Activated CD4-positive, CD25-positive, alpha-beta regulatory T cell (primary cell): Measurements from ENCODE around the gene GALM.
"Not testable (repeated sequence)": the region's sequence is repeated elsewhere in the genome, so short reads cannot be mapped to it uniquely, and the experiment has no call there.

Source experiments
- DNase-seq, 4 experiments: peaks; one replicate each; lab custom pipeline; 2025; lab: John Stamatoyannopoulos, UW

GALM gene

DNA sequence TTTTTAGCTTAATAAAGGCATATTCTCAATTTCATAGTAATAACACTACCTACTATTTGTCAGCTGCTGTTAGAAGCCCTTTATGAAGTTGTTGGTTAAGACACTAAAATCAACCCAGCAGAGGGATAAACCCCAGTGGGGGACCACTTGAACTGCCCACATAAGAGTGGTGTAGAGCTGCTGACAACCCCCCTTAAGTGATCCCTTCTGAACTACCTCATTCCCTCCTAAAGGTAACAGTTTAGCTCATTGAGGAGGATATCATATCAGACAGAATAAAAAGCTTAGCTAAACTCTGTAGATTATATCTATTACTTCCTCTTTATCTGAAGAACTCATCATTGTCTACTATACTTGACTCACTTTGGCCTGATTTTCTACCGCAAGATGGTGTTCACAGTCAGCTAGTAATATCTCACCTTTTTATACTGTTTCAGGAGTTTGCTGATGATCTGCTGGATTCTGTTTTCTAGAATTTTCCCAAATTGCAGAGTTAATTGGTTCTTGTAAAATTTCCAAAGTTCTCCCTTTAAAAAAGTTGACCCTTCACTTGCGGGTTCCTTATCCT, 16.2 kb downstream of the GALM start:
- no peak for DNase-seq

DNA sequence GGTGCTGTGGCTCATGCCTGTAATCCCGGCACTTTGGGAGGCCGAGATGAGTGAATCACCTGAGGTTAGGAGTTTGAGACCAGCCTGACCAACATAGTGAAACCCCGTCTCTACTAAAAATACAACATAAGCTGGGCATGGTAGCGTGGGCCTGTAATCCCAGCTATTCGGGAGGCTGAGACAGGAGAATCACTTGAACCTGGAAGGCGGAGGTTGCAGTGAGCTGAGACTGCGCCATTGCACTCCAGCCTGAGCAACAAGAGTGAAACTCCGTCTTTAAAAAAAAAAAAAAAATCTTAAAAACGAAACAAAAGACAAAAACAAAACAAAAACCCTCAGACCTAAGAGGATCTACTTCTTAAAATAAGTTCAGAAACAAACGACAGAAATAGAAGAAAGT, 16.7 kb downstream of the GALM start:
- DNase-seq, result not testable (repeated sequence)

DNA sequence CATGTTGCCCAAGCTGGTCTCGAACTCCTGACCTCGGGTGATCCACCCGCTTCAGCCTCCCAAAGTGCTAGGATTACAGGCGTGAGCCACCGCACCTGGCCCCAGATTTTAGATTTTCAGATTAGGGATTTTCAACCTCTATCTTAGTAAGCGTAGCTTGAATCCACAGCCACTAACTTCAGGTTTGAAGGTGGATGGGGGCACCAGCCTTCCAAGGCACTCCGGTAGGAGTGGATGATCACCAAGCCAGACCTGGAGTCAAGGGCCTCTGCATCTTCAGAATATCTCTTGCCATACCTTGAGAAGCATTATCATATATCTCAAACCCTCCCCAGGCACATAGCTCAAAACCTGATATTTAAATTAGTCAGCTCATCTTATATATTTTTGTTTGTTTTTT, 17.9 kb downstream of the GALM start:
- DNase-seq, result no peak

GRCh38 chr2:38685116-38685735, 19.3 kb downstream of the GALM start:
- DNase-seq, result no peak

DNA sequence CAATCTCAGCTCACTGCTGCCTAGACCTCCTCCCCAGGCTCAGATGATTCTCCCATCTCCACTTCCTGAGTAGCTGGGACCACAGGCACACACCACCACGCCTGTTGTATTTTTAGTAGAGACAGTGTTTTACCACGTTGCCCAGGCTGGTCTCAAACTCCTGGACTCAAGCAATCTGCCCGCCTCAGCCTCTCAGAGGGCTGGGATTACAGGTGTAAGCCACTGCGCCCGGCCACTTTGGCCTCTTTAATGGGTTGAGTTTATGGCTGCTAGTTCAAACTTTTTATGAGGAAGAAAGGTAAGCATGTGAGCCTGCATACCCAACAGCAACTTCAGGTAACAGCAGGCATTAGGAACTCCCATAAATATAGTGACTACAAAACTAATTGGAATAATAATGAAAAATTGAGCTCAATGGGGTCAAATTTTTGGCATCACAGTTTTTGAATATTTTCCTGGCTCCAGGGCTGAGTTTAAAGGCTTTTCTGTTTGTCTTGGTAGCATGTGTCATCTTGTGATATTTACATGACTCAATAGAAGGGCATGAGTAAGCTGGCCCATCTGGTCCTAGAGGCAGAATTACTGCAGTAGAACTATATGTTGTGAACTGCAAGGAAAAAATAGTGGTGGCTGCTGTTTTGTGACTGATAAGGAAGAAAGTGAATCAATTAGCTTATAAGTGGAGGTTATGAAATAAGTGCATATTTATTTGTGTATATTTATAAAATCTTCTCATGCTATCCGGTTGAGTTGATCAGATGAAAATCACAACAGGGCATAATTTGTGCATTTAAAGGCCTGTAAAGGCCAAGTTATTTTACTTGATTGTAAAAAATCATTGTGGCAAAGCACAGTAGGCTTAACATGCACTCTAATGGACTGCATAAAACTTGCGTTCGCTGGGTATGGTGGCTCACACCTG, 24.8 kb downstream of the GALM start:
- no peak for DNase-seq

DNA sequence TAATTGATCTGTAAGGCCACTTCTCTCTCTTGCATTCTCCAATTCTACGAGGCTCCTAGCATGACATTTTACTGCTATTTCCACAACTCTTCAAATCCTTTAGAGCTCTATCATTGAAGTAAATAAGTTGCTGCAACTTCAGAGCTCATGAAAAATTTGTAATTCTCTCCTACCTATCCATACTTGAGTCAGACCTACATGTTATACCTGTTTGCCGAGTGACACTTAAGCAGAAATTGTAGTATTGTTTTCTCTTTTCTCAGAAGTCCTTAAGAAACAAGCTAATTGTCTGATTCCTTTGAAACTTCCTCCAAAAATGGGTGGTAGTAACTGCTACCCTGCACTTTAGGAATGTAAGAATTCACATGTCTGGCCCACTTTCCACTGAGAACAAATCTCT, 26.1 kb downstream of the GALM start:
- DNase-seq, result no peak

DNA sequence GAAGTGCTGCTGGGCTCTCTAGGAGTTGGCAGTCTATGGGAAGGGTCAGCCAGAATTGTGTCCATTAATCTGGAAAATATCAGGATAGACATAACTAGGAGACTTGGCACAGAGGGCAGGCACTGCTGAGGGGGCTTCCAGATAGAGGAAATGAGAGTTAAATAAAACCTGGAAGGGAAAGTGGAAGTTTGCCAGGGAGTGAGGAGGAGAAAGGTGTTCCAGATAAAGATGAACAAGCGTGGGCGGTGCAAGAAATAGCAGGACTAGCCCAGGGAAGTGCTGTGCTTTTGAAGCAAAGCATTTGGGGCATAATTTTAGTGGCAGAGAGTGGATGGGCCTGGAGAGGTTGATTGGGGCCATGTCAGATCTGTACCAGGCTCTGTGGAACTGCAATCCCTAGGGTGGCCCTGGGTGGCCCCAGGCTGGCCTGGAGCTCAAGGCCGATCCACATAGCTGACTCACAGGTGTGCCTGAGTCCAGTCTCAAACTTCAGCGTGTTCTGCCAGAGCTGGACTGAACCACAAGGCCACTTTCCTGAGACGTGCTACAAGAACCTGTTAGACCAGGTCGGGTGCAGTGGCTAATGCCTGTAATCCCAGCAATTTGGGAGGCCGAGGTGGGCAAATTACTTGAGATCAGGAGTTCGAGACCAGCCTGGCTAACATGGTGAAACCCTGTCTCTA, 26.9 kb downstream of the GALM start:
- DNase-seq, result no peak

DNA sequence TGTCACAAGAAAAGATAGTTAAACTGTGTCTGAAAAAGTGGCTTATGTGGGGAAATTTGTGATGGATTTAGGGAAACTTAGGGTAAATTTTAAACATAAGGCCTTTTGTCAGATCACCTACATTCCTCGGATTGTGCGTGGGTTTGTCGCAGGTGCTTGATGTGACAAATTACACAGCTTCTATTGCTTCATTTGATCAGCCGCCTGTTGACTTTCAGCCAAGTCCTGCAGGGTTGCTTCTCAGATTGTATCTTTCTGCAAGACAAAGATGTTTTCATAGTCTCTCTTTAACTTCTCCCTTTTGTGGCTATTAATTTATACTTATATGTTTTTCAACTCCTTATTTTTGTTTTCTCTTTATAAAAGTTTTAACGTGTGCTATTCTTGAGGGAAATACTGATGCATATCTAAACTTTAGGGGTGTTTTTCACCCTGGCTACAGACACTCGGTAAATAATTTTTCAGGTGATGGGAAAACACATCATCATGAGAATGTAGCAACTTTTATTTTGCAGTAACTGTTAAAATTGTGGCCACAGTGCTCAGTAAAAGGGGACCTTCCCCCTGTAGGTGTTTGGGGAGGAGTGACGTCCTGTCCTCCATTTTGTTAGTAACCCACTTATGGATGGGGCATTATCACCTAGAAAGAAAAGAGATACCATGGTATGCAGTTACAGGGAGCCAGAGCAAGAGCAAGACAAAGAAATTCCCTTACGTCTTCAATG, 31.4 kb downstream of the GALM start:
- peak in 1 of 4 experiments; percentile 4 for DNase-seq

GRCh38 chr2:38698467-38699003, 32.6 kb downstream of the GALM start:
- DNase-seq, result no peak

GRCh38 chr2:38700113-38700785, 34.3 kb downstream of the GALM start:
- DNase-seq, result no peak

DNA sequence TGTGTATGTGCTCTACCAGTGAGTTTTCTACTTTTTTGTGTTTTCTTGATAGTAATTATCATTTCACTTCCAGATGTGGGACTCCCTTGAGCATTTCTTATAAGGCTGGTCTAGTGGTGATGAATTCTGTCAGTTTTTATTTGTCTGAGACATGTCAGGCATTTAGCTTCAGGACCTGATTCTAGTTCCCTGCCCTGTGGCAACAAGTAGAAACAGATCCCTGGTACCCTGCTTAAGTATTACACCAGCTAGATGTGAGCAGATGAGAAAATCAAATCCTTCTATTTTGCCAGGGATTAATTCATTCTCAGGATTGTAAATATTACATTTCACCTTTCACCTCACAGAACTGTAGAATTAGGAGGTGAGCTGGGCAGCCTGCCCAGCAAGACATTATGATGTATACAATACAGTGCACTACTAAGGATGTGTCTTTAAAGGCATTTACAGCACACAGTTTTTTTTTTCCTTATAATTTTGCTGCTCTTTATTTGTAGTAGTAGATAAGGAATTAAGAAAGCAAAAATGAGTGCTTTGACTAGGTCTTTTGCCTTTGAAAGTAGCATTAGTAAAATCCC, 35.1 kb downstream of the GALM start:
- DNase-seq, result no peak

DNA sequence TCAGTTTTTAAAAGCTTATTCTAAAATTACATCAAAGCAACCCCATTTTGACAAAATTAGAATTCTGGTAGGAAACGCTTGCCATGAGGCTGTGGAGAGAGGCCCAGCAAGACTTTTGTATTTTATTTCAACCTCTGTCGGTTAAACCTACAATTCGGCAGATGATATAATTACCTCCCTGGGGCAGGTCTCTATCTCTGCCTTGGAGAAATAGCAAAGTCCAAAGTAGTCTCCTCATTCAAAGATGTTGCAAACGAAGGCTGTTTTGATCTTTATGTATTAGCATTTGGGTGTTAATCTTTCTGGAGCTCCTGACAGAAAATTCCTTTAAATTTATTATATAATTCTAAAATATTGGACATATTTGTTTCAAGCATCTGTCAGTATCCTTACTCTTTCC, 35.6 kb downstream of the GALM start:
- no peak for DNase-seq

GRCh38 chr2:38702413-38702812, 36.5 kb downstream of the GALM start:
- no peak for DNase-seq

GRCh38 chr2:38703336-38703735, 37.4 kb downstream of the GALM start:
- DNase-seq, result not testable (repeated sequence)

DNA sequence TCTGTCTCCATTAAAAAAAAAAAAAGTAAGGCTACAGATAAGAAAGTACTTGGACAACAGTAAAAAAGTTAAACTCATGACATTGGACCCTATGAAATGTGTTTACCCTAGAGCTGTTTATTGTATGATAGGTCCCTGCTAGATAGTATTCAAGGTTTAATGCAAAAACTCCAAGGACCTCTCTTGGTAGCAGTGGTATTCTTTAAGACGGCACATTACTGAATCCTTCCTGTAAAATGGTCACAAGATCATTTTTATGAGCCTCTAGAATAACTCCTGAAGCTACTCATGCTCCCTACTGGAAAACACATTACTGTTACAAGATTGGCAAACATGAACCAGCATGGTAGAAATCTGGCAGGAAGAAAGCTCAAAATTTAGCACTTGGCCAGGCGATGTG, 38.8 kb downstream of the GALM start:
- no peak for DNase-seq

GRCh38 chr2:38706846-38707345, 41.0 kb downstream of the GALM start:
- no peak for DNase-seq

DNA sequence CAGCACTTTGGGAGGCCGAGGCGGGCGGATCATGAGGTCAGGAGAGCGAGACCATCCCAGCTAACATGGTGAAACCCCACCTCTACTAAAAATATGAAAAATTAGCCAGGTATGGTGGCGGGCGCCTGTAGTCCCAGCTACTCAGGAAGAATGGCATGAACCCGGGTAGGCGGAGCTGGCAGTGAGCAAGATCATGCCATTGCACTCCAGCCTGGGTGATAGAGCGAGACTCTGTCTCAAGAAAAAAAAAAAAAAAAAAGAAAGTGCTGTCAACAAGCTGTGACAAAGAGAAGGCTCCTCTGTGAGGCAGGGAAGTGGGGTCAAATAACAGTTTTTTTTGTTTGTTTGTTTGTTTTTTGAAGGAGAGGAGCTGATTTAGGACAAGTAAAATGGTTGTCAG, 42.6 kb downstream of the GALM start:
- DNase-seq, result not testable (repeated sequence)

GRCh38 chr2:38708900-38709566, 43.1 kb downstream of the GALM start:
- no peak for DNase-seq

GRCh38 chr2:38709567-38710194, 43.8 kb downstream of the GALM start:
- no peak for DNase-seq
